HFF-Myc (cell line): ENCODE results near the gene FAM222B.
"Not testable (repeated sequence)": the region's sequence is repeated elsewhere in the genome, so short reads cannot be mapped to it uniquely, and the experiment has no call there.

ENCODE experiments used
- DNase-seq: peaks from one replicate; pipeline ENCODE4 v3.0.0-alpha.2; 2011; ENCODE audit warnings: low read depth; ENCODE audit errors: extremely low read depth
- H3K4me3 ChIP-seq: replicated peaks from 2 replicates; pipeline ENCODE4 v1.5.1; 2011; ENCODE audit warnings: low read depth, mild to moderate bottlenecking, control low read depth, low read length
- CTCF ChIP-seq: IDR thresholded peaks from 2 replicates; pipeline ENCODE4 v1.5.1; 2012; ENCODE audit warnings: mild to moderate bottlenecking, low read depth, low read length, control low read depth; ENCODE audit errors: missing control alignments

FAM222B gene

GRCh38 chr17:28841901-28842281, 699 bp downstream of the FAM222B start:
- TF ChIP-seq CTCF, result no peak

DNA sequence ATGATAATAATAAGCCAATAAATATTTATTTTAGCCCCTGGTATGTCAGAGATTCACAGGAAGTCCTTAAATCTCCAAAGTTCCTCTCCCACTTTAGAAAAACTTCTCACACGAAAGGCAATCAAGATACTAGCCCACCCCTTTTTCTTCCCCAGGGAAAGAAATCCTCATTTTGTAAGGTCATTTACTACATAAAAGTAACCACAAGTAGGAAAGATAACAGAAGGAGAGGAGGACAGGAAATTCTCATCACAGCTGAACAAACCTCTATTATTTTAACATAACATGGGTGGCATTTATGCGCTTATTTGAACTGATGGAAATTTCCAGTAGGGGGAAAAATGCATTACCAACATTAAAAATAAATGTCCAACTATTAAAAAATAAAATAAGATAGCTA, 3.4 kb downstream of the FAM222B start:
- DNase-seq, result no peak
- no peak for TF ChIP-seq CTCF
- no peak overlapping the region for H3K4me3 ChIP-seq

More at GRCh38 chr17:28841901-28842281, 699 bp downstream of the FAM222B start:
- H3K4me3 ChIP-seq, result peak overlapping the region; percentile 95
- DNase-seq, result no peak

- H3K4me3 ChIP-seq, DNase-seq: not testable (repeated sequence)
Observed at GRCh38 chr17:28836541-28836940, 6.0 kb downstream of the FAM222B start.

DNA sequence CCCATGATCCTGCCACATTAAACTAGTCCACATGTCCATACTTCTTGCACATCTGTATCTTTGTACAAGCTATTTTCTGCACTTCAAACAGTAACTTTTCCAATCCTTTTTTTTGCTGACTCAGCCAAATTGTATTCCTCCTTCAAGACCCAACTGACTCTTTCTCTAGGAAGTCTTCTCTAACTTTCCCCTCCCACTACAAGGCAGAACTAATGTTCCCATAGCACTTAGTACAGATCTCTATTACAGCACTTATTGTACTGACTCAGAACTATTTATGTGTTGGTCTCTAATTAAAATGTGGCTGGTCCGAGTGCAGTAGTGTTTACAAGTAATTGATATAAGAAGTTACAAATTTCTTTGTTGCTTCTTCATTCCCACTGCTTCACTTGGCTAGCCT, 8.2 kb downstream of the FAM222B start:
- H3K4me3 ChIP-seq, result no peak overlapping the region
- no peak for DNase-seq
- TF ChIP-seq CTCF, result no peak

DNA sequence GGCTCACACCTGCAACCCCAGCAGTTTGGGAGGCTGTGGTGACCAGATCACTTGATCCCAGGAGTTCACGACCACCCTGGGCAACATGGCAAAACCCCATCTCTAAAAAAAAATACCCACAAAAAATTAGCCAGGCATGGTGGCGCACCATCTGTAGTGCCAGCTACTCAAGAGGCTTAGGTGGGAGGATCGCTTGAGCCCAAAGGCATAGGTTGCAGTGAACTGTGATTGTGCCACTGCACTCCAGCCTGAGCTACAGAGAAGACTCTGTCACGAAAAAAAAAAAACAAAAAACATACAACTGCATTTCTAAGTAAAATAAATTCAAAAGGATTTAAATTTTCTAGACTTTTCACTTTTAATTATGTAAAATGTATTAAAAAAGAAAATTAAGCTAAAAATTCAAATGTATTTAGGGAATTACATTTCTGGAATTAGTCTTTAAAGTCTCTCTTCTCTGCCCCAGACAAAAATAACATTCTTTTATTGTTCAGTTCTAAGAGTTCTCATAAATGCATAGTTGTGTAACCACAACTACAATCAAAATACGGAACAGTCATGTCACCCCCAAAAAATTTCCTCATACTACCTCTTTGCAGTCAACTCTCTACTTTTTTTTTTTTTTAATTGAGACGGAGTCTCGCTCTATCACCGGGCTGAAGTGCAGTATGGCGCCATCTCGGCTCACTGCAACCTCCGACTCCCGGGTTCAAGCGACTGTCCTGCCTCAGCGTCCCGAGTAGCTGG, 14.1 kb downstream of the FAM222B start:
- no peak overlapping the region for H3K4me3 ChIP-seq
- TF ChIP-seq CTCF, result no peak
- no peak for DNase-seq

- no peak for DNase-seq
- TF ChIP-seq CTCF, result no peak
- no peak overlapping the region for H3K4me3 ChIP-seq
Observed at GRCh38 chr17:28827672-28828071, 14.9 kb downstream of the FAM222B start.

DNA sequence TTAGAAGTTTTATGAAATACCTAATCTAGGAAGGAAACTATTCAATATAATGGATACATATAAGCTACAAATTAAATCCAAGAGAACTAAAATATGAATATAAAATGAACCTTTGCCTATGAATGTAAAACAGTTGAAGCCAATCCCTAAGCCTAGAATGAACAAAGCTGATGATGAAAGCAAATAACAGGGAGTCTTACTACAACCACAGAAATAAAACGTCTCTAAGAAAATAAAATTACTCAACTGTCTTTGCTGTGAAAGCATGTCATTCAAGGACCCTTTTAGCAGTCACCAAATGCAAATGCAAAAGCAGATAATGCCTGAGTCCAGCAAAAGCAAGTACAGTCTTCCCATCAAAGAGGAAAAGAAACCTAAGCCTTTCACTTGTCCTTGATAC, 23.0 kb downstream of the FAM222B start:
- no peak for DNase-seq
- TF ChIP-seq CTCF, result no peak
- H3K4me3 ChIP-seq, result no peak overlapping the region
